ENCODE results near the gene RPL5. TPM values are rescaled to one million over a fixed set of nuclear protein-coding genes. Genes with fewer than 3 reads are reported as not detected.
A peak's percentile ranks its signal among the peaks of the same experiment; 100 is the strongest.

Gene RPL5
- total and polyA plus RNA-seq, 10 donors, result 725 to 3,739 (median 1,367) TPM

GRCh38 chr1:92784639-92785500 is 47.0 kb upstream of the RPL5 start, which contains the start of gene EVI5:
TSS of gene EVI5 (minus strand) at chr1:92785108. CDS start at chr1:92736546, 48,562 bp downstream.
- TF ChIP-seq, protein P1, sequence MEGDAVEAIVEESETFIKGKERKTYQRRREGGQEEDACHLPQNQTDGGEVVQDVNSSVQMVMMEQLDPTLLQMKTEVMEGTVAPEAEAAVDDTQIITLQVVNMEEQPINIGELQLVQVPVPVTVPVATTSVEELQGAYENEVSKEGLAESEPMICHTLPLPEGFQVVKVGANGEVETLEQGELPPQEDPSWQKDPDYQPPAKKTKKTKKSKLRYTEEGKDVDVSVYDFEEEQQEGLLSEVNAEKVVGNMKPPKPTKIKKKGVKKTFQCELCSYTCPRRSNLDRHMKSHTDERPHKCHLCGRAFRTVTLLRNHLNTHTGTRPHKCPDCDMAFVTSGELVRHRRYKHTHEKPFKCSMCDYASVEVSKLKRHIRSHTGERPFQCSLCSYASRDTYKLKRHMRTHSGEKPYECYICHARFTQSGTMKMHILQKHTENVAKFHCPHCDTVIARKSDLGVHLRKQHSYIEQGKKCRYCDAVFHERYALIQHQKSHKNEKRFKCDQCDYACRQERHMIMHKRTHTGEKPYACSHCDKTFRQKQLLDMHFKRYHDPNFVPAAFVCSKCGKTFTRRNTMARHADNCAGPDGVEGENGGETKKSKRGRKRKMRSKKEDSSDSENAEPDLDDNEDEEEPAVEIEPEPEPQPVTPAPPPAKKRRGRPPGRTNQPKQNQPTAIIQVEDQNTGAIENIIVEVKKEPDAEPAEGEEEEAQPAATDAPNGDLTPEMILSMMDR (IDR thresholded peaks at IDR 0.05 in 8 of 11, conservative IDR thresholded peaks at IDR 0.05 in 3 of 11), result peak in 5 of 11 experiments; percentile 34 to 52 (median 34)
- TF ChIP-seq POLR2AphosphoS5 (IDR thresholded peaks at IDR 0.05) (peak; percentile 88 to 95 (median 95)), POLR2A (IDR thresholded peaks at IDR 0.05) (peak in 2 of 3 donors; percentile 22 to 79)
- Histone ChIP-seq H3K36me3 (no peaks in the 10 kb centered on the region), H3K4me3 (peak within 1 kb of the TSS; percentile 60 to 87 (median 68)), H3K27ac (peak within 1 kb of the TSS; percentile 89 to 97 (median 95)), H3K27me3 (replicated peaks in 1 of 7) (peaks cover 0 to 19% (median 0%) of the 10 kb centered on the region in 7 donors), H3K9me3 (no peaks in the 10 kb centered on the region), H3K4me1 (peaks cover 5 to 47% (median 35%) of the 10 kb centered on the region in 6 donors)
- 0 to 5% (median 1%) methylated on average over 34 to 94 of the region's 94 CpGs for WGBS, 5 donors
- intact Hi-C loops (cut with DNase I; ENCODE audit: low total_unique reads), result no loop called here
- DNase-seq, result peak; percentile 97

DNA sequence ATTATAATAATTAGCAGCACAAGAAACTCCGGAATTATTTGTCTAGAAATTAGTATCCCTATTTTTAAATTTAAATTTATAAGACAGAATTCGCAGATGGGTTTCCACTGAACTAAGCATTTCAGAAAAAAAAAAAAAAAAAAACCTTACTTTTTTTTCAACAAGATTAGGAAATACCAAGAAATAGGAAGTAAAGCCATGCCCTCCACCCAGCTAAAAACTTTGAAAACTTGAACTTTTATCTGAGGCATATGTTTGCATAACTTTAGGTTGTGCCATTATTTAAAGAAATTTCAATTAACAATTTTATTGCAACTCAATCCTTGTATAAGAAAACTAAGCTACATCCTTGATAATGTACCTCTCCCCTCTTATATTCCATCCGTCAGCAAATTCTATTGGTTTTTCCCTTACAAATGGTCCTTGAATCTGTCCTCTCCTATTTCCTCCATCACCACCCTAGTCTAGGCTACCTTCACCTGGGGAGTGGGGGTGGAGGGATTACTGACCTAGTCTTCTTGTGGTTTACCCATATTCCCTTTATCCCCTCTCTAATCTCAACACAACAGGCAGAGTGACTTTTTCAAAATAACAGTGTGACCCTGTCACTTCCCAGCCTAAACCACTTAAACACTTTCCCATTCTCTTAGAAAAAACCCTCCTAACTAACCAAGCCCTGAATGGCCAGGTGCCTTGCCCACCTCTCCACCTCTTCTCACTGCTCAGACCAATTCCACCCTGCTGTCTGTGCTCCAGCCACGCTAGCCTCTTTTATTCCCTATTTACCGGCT is 45.5 kb upstream of the RPL5 start:
- H3K27ac ChIP-seq, result peak overlapping the region in 5 of 8 donors; percentile 93 to 97 (median 95)
- peaks cover 5 to 47% (median 35%) of the 10 kb centered on the region in 6 donors for H3K4me1 ChIP-seq
- peaks cover 0 to 19% (median 0%) of the 10 kb centered on the region in 7 donors for H3K27me3 ChIP-seq (replicated peaks in 1 of 7)
- no peak for DNase-seq
- intact Hi-C loops (cut with DNase I; ENCODE audit: low total_unique reads), result no loop called here
- H3K4me3 ChIP-seq, result peak overlapping the region in 2 of 8 donors; percentile 65 to 70
- TF ChIP-seq POLR2A (IDR thresholded peaks at IDR 0.05) (no peak), POLR2AphosphoS5 (IDR thresholded peaks at IDR 0.05) (no peak)
- TF ChIP-seq, protein P1 (IDR thresholded peaks at IDR 0.05 in 8 of 11, conservative IDR thresholded peaks at IDR 0.05 in 3 of 11), result no peak
- no peaks in the 10 kb centered on the region for H3K9me3 ChIP-seq
- H3K36me3 ChIP-seq, result no peaks in the 10 kb centered on the region
- 72 to 83% (median 78%) methylated on average over 5 of the region's 5 CpGs for whole genome bisulfite sequencing, 5 donors

DNA sequence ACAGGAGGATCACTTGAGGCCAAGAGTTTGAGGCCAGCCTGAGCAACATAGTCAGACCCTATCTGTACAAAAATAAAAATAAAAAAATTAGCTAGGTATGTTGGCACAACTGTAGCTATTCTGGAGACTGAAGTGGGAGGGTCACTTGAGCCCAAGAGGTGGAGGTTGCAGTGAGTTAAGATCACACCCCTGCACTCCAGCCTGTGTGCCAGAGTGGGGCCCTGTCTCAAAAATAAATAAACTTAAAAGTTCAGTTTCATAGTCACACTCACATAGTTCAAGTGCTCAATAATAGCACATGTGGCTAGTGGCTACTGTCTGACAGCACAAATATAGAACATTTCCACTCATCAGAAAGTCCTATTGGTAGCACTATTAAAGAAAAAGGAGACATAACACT is 41.8 kb upstream of the RPL5 start:
- H3K27ac ChIP-seq, result no peak overlapping the region
- intact Hi-C loops (cut with DNase I; ENCODE audit: low total_unique reads), result no loop called here
- H3K9me3 ChIP-seq, result peaks cover 0 to 3% (median 0%) of the 10 kb centered on the region in 8 donors
- no peak overlapping the region for H3K4me3 ChIP-seq
- no peak for DNase-seq
- no peaks in the 10 kb centered on the region for H3K36me3 ChIP-seq
- H3K4me1 ChIP-seq, result peaks cover 0 to 18% (median 13%) of the 10 kb centered on the region in 6 donors
- H3K27me3 ChIP-seq (replicated peaks in 1 of 7), result peaks cover 0 to 2% (median 0%) of the 10 kb centered on the region in 7 donors
- TF ChIP-seq, protein P1 (IDR thresholded peaks at IDR 0.05 in 8 of 11, conservative IDR thresholded peaks at IDR 0.05 in 3 of 11), result no peak
- TF ChIP-seq POLR2AphosphoS5 (IDR thresholded peaks at IDR 0.05), result no peak
- TF ChIP-seq POLR2A (IDR thresholded peaks at IDR 0.05), result no peak

All from spleen (tissue), 11 donors.